Hematopoietic multipotent progenitor cell treated with erythropoietin and hydrocortisone succinate and interleukin-3 and kit ligand, for 8 days (in vitro differentiated cells): ENCODE data around the gene PLXNA2.
A peak's percentile ranks its signal among the peaks of the same experiment; 100 is the strongest.

ENCODE experiments used
- DNase-seq: peaks from one replicate; pipeline ENCODE4 v3.0.0-alpha.2; 2015

The PLXNA2 gene

GRCh38 chr1:208159555-208160258, 84.5 kb downstream of the PLXNA2 start:
- DNase-seq: no peak

GRCh38 chr1:208158640-208159554, 85.3 kb downstream of the PLXNA2 start:
- DNase-seq: no peak

GRCh38 chr1:208157769-208158168, 86.4 kb downstream of the PLXNA2 start:
- no peak for DNase-seq

- no peak for DNase-seq
Observed at GRCh38 chr1:208156741-208157140, 87.4 kb downstream of the PLXNA2 start.

- no peak for DNase-seq
Observed at GRCh38 chr1:208156310-208156709, 87.9 kb downstream of the PLXNA2 start.

GRCh38 chr1:208154679-208155642, 89.2 kb downstream of the PLXNA2 start:
- DNase-seq: no peak

- no peak for DNase-seq
Observed at GRCh38 chr1:208154040-208154439, 90.1 kb downstream of the PLXNA2 start.

GRCh38 chr1:208153386-208153785, 90.8 kb downstream of the PLXNA2 start:
- no peak for DNase-seq

- DNase-seq: peak; percentile 49
Observed at GRCh38 chr1:208151728-208152598, 92.2 kb downstream of the PLXNA2 start.

- no peak for DNase-seq
Observed at GRCh38 chr1:208150833-208151458, 93.2 kb downstream of the PLXNA2 start.

- no peak for DNase-seq
Observed at GRCh38 chr1:208149776-208150514, 94.2 kb downstream of the PLXNA2 start.

GRCh38 chr1:208149213-208149612, 95.0 kb downstream of the PLXNA2 start:
- DNase-seq: no peak

- DNase-seq: no peak
Observed at GRCh38 chr1:208148380-208148779, 95.8 kb downstream of the PLXNA2 start.

GRCh38 chr1:208146650-208147049, 97.5 kb downstream of the PLXNA2 start:
- no peak for DNase-seq

GRCh38 chr1:208145167-208145566, 99.0 kb downstream of the PLXNA2 start:
- DNase-seq: no peak

GRCh38 chr1:208142590-208143382, 101.4 kb downstream of the PLXNA2 start:
- DNase-seq: no peak

GRCh38 chr1:208141610-208142192, 102.5 kb downstream of the PLXNA2 start:
- DNase-seq: no peak

GRCh38 chr1:208139434-208140045, 104.6 kb downstream of the PLXNA2 start:
- peak; percentile 35 for DNase-seq

GRCh38 chr1:208137193-208137592, 107.0 kb downstream of the PLXNA2 start:
- DNase-seq: no peak
